NCI-H146 (cell line): Measurements from ENCODE around the gene GJA3.

Source experiments
- DNase-seq: peaks from one replicate; lab custom pipeline; 2025; lab: John Stamatoyannopoulos, UW

GJA3 gene

GRCh38 chr13:20160306-20161274 lies at the start of gene GJA3:
Gene GJA3, minus strand, starts transcription at chr13:20161052. Its CDS starts 17,764 bp downstream, at chr13:20143288.
- peak; percentile 7 for DNase-seq

GRCh38 chr13:20209948-20210347 lies 49.1 kb upstream of the GJA3 start:
- no peak for DNase-seq

- no peak for DNase-seq
Measured at GRCh38 chr13:20206698-20207235, 45.9 kb upstream of the GJA3 start.

- no peak for DNase-seq
Measured at GRCh38 chr13:20206065-20206697, 45.3 kb upstream of the GJA3 start.

- no peak for DNase-seq
Measured at GRCh38 chr13:20198781-20199180, 37.9 kb upstream of the GJA3 start.

GRCh38 chr13:20197361-20197834 lies 36.5 kb upstream of the GJA3 start:
- peak; percentile 40 for DNase-seq

- DNase-seq, result no peak
Measured at GRCh38 chr13:20195801-20196200, 34.9 kb upstream of the GJA3 start.

- no peak for DNase-seq
Measured at GRCh38 chr13:20193907-20194631, 33.2 kb upstream of the GJA3 start.

- no peak for DNase-seq
Measured at GRCh38 chr13:20193162-20193906, 32.5 kb upstream of the GJA3 start.

GRCh38 chr13:20192836-20193161 lies 31.9 kb upstream of the GJA3 start, which contains the start of gene GJB2:
Gene GJB2, minus strand, starts transcription at chr13:20192938. Its CDS starts 3,357 bp downstream, at chr13:20189581.
- DNase-seq, result peak; percentile 9

GRCh38 chr13:20192158-20192835 lies 31.4 kb upstream of the GJA3 start:
- DNase-seq, result no peak

- no peak for DNase-seq
Measured at GRCh38 chr13:20191311-20192157, 30.7 kb upstream of the GJA3 start.

GRCh38 chr13:20190481-20191310 lies 29.8 kb upstream of the GJA3 start:
- no peak for DNase-seq

GRCh38 chr13:20190076-20190475 lies 29.2 kb upstream of the GJA3 start:
- no peak for DNase-seq

- no peak for DNase-seq
Measured at GRCh38 chr13:20188667-20189553, 28.1 kb upstream of the GJA3 start.

GRCh38 chr13:20186771-20187170 lies 25.9 kb upstream of the GJA3 start:
- DNase-seq, result no peak

- no peak for DNase-seq
Measured at GRCh38 chr13:20185366-20186056, 24.7 kb upstream of the GJA3 start.
